ENCODE results near the gene PTPN9.

- TF ChIP-seq, protein P1, sequence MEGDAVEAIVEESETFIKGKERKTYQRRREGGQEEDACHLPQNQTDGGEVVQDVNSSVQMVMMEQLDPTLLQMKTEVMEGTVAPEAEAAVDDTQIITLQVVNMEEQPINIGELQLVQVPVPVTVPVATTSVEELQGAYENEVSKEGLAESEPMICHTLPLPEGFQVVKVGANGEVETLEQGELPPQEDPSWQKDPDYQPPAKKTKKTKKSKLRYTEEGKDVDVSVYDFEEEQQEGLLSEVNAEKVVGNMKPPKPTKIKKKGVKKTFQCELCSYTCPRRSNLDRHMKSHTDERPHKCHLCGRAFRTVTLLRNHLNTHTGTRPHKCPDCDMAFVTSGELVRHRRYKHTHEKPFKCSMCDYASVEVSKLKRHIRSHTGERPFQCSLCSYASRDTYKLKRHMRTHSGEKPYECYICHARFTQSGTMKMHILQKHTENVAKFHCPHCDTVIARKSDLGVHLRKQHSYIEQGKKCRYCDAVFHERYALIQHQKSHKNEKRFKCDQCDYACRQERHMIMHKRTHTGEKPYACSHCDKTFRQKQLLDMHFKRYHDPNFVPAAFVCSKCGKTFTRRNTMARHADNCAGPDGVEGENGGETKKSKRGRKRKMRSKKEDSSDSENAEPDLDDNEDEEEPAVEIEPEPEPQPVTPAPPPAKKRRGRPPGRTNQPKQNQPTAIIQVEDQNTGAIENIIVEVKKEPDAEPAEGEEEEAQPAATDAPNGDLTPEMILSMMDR (optimal IDR thresholded peaks at IDR 0.05 in 1 of 3, IDR thresholded peaks at IDR 0.05 in 1 of 3, conservative IDR thresholded peaks at IDR 0.05 in 1 of 3; ENCODE audit: extremely low read depth in 1 of 3, insufficient read depth in 2 of 3, low read length in 3 of 3) = peak in 2 of 3 experiments; percentile 36 to 51
- no peak for TF ChIP-seq EZH2 (IDR thresholded peaks at IDR 0.05; ENCODE audit: low read length)
These were observed at the start of gene PTPN9 for GRCh38 chr15:75578948-75579920.

Data from keratinocyte (primary cell).